DOHH2 (cell line): ENCODE measurements around the gene ENO1.

Experiments used
- H3F3A ChIP-seq: fragments of 200-600 bp; sonication (generic), shearing (Covaris generic); 2 replicates; pipeline ENCODE4 v1.6.0; 2016; ENCODE audit warnings: antibody characterized with exemption, mild to moderate bottlenecking; ENCODE audit not compliant: control insufficient read depth, insufficient read depth
- H3K27ac ChIP-seq: fragments of 200-600 bp; sonication (generic); 2 replicates; pipeline ENCODE4 v1.5.1; 2014; ENCODE audit warnings: low read depth, mild to moderate bottlenecking, low read length, moderate library complexity
- H3K27me3 ChIP-seq: fragments of 200-600 bp; sonication (generic); 2 replicates; pipeline ENCODE4 v1.6.1; 2014; ENCODE audit warnings: mild to moderate bottlenecking, low read length, mixed read lengths; ENCODE audit not compliant: control insufficient read depth
- H3K36me3 ChIP-seq: fragments of 200-600 bp; sonication (generic); 2 replicates; pipeline ENCODE4 v1.6.1; 2014; ENCODE audit warnings: mild to moderate bottlenecking, low read length, moderate library complexity, mixed read lengths; ENCODE audit not compliant: control insufficient read depth
- H3K4me1 ChIP-seq: fragments of 200-600 bp; sonication (generic); 2 replicates; pipeline ENCODE4 v1.6.1; 2014; ENCODE audit warnings: mild to moderate bottlenecking, low read length, mixed read lengths; ENCODE audit not compliant: control insufficient read depth
- H3K4me2 ChIP-seq: fragments of 200-600 bp; sonication (generic); 2 replicates; pipeline ENCODE4 v1.6.0; 2014; ENCODE audit warnings: mild to moderate bottlenecking, low read length, moderate library complexity
- H3K4me3 ChIP-seq: fragments of 200-600 bp; sonication (generic); 2 replicates; pipeline ENCODE4 v1.5.1; 2014; ENCODE audit warnings: mild to moderate bottlenecking, low read length, mixed read lengths
- H3K79me2 ChIP-seq: fragments of 200-600 bp; sonication (generic); 2 replicates; pipeline ENCODE4 v1.6.1; 2014; ENCODE audit warnings: mild to moderate bottlenecking, low read length, mixed read lengths; ENCODE audit not compliant: control insufficient read depth
- H3K9me2 ChIP-seq: fragments of 200-600 bp; sonication (generic); replicated peaks from 2 replicates; pipeline ENCODE4 v1.6.1; 2014; ENCODE audit warnings: mild to moderate bottlenecking, low read length, mixed read lengths; ENCODE audit not compliant: control insufficient read depth
- H3K9me3 ChIP-seq: fragments of 200-600 bp; sonication (generic); 2 replicates; pipeline ENCODE4 v1.6.1; 2014; ENCODE audit warnings: antibody characterized with exemption, low read length, mixed read lengths; ENCODE audit not compliant: control insufficient read depth, insufficient read depth
- H4K20me1 ChIP-seq: fragments of 200-600 bp; sonication (generic); 2 replicates; pipeline ENCODE4 v1.6.0; 2014; ENCODE audit warnings: low read depth, mild to moderate bottlenecking, antibody characterized with exemption, low read length, moderate library complexity; ENCODE audit not compliant: control insufficient read depth, insufficient read depth
- CTCF ChIP-seq: fragments of 200-600 bp; sonication (generic); IDR thresholded peaks from one replicate; pipeline ENCODE4 v1.5.1; 2014; ENCODE audit warnings: antibody characterized with exemption, mild to moderate bottlenecking, low read depth, low read length; ENCODE audit not compliant: poor library complexity, severe bottlenecking
- EZH2phosphoT487 ChIP-seq: fragments of 200-600 bp; sonication (generic); IDR thresholded peaks from 2 replicates; pipeline ENCODE4 v1.6.1; 2017; ENCODE audit warnings: borderline replicate concordance, mild to moderate bottlenecking, antibody characterized with exemption, low read length, moderate library complexity, mixed read lengths

Gene ENO1

GRCh38 chr1:8851060-8851459 is 27.4 kb downstream of the ENO1 start:
- Histone ChIP-seq H3K79me2 (no peaks in the 10 kb centered on the region), H4K20me1 (no peaks in the 10 kb centered on the region), H3K9me2 (no peaks in the 10 kb centered on the region), H3K27me3 (peaks cover 6% of the 10 kb centered on the region; the same call in 1 of the 2 replicates), H3F3A (peaks cover 6% of the 10 kb centered on the region), H3K27ac (no peak overlapping the region), H3K4me3 (no peak overlapping the region), H3K36me3 (no peaks in the 10 kb centered on the region), H3K4me1 (no peaks in the 10 kb centered on the region), H3K9me3 (no peaks in the 10 kb centered on the region), H3K4me2 (no peak overlapping the region)
- TF ChIP-seq CTCF (no peak), EZH2phosphoT487 (no peak)

- Histone ChIP-seq H3K4me3 (no peak overlapping the region), H4K20me1 (no peaks in the 10 kb centered on the region), H3K27me3 (peaks cover 15% of the 10 kb centered on the region; the same call in 1 of the 2 replicates), H3K9me2 (no peaks in the 10 kb centered on the region), H3F3A (no peaks in the 10 kb centered on the region), H3K4me2 (no peak overlapping the region), H3K79me2 (no peaks in the 10 kb centered on the region), H3K36me3 (no peaks in the 10 kb centered on the region), H3K9me3 (no peaks in the 10 kb centered on the region), H3K4me1 (no peaks in the 10 kb centered on the region), H3K27ac (no peak overlapping the region)
- no peak for TF ChIP-seq EZH2phosphoT487
- TF ChIP-seq CTCF = peak; percentile 78
These were observed 29.7 kb downstream of the ENO1 start for GRCh38 chr1:8848663-8849386.

- no peaks in the 10 kb centered on the region for H3K9me3 ChIP-seq
- H3K4me3 ChIP-seq = no peak overlapping the region
- no peak for TF ChIP-seq EZH2phosphoT487
- no peak overlapping the region for H3K27ac ChIP-seq
- H3K4me1 ChIP-seq = no peaks in the 10 kb centered on the region
- no peaks in the 10 kb centered on the region for H3K36me3 ChIP-seq
- no peaks in the 10 kb centered on the region for H3F3A ChIP-seq
- no peaks in the 10 kb centered on the region for H4K20me1 ChIP-seq
- H3K9me2 ChIP-seq = no peaks in the 10 kb centered on the region
- no peaks in the 10 kb centered on the region for H3K79me2 ChIP-seq
- peaks cover 15% of the 10 kb centered on the region; the same call in 1 of the 2 replicates for H3K27me3 ChIP-seq
- H3K4me2 ChIP-seq = no peak overlapping the region
These were observed 30.5 kb downstream of the ENO1 start for GRCh38 chr1:8847990-8848389.

GRCh38 chr1:8846263-8846662 is 32.2 kb downstream of the ENO1 start:
- no peaks in the 10 kb centered on the region for H3F3A ChIP-seq
- no peak overlapping the region for H3K27ac ChIP-seq
- no peaks in the 10 kb centered on the region for H3K9me2 ChIP-seq
- no peaks in the 10 kb centered on the region for H3K79me2 ChIP-seq
- H3K4me3 ChIP-seq = no peak overlapping the region
- peaks cover 15% of the 10 kb centered on the region; the same call in 1 of the 2 replicates for H3K27me3 ChIP-seq
- H3K4me2 ChIP-seq = no peak overlapping the region
- TF ChIP-seq EZH2phosphoT487 = no peak
- no peak for TF ChIP-seq CTCF
- H4K20me1 ChIP-seq = no peaks in the 10 kb centered on the region
- no peaks in the 10 kb centered on the region for H3K9me3 ChIP-seq
- H3K4me1 ChIP-seq = no peaks in the 10 kb centered on the region
- H3K36me3 ChIP-seq = no peaks in the 10 kb centered on the region
